Heart left ventricle (tissue), 16 donors: ENCODE measurements around the gene ZNF350. TPM values are rescaled to one million over a fixed set of nuclear protein-coding genes. Genes with fewer than 3 reads are reported as not detected.
"Not testable (repeated sequence)": the region's sequence is repeated elsewhere in the genome, so short reads cannot be mapped to it uniquely, and the experiment has no call there.

Source experiments
- ATAC-seq, 4 donors: fragments of 200-7000 bp; cut with Tn5 transposase; one replicate each; pipeline ENCODE4 v1.9.1; 2020 to 2022; ENCODE audit warnings: moderate library complexity in 4 of 4, mild to moderate bottlenecking in 3 of 4, moderate number of reproducible peaks in 1 of 4
- DNase-seq, 5 donors: peaks; one replicate each; pipeline ENCODE4 v3.0.0-alpha.2; 2020
- H3K27ac ChIP-seq, 12 donors: fragments of 200-600 bp; sonication (generic) in 4 of 12; one replicate each; pipeline versions ENCODE4 v1.5.0 to v1.8.0; 2016 to 2022; ENCODE audit warnings: mild to moderate bottlenecking in 2 of 12
- H3K27me3 ChIP-seq, 9 donors: fragments of 200-600 bp; sonication (generic) in 2 of 9; one replicate each; pipeline versions ENCODE4 v1.5.1 to v1.8.0; 2016 to 2022; ENCODE audit warnings: mild to moderate bottlenecking in 3 of 9
- H3K36me3 ChIP-seq, 9 donors: fragments of 200-600 bp; sonication (generic) in 2 of 9; one replicate each; pipeline versions ENCODE4 v1.5.0 to v1.8.0; 2018 to 2022; ENCODE audit warnings: mild to moderate bottlenecking in 2 of 9
- H3K4me1 ChIP-seq, 12 donors: fragments of 200-600 bp; sonication (generic) in 4 of 12; one replicate each; pipeline versions ENCODE4 v1.5.0 to v1.8.0; 2016 to 2022; ENCODE audit warnings: mild to moderate bottlenecking in 3 of 12
- H3K4me3 ChIP-seq, 12 donors: fragments of 200-600 bp; sonication (generic) in 4 of 12; one replicate each; pipeline versions ENCODE4 v1.5.0 to v1.8.0; 2017 to 2022; ENCODE audit warnings: mild to moderate bottlenecking in 9 of 12, moderate library complexity in 4 of 12
- H3K9me3 ChIP-seq, 12 donors: fragments of 200-600 bp; sonication (generic) in 4 of 12; one replicate each; pipeline versions ENCODE4 v1.5.0 to v1.8.0; 2016 to 2022; ENCODE audit warnings: mild to moderate bottlenecking in 1 of 12
- CTCF ChIP-seq, 12 donors: fragments of 200-600 bp; sonication (generic) in 4 of 12; IDR thresholded peaks; one replicate each; pipeline versions ENCODE4 v1.5.0 to v1.8.0; 2018 to 2022; ENCODE audit warnings: antibody characterized with exemption in 12 of 12, mild to moderate bottlenecking in 5 of 12
- POLR2A ChIP-seq, 2 donors: fragments of 450-650 bp; IDR thresholded peaks; one replicate each; pipeline ENCODE4 v1.6.1; 2017; ENCODE audit warnings: antibody characterized with exemption in 2 of 2, mild to moderate bottlenecking in 2 of 2, moderate library complexity in 2 of 2
- WGBS, 4 donors: extraction: QIAGEN DNeasy Blood & Tissue Kit in 2 of 4; methylation state at CpG; one replicate each; pipeline versions ENCODE4 v1.1.5 to v1.1.7; 2013 to 2018; 5-methylcytosine and 5-hydroxymethylcytosine counted together
- intact Hi-C, 10 donors: fragments of 100-400 bp; cut with DNase I; formaldehyde crosslinking; loops; one replicate each; pipeline versions ENCODE4 v1.11.1 to v1.14.2; 2022
- polyA plus RNA-seq, 2 donors: library from polyadenylated mRNA; stranded (reverse); fragments of 200-250 nt; gene quantifications; one replicate each; pipeline ENCODE4 v1.2.3, GENCODE V29; 2013
- total RNA-seq, 9 donors: library from RNA; depleted of rRNA in 2 of 9; stranded (reverse); fragments of >200 nt in 2 of 9; fragmentation: NEBNext Ultra II Directional in 3 of 9; extraction: Animal tissue kit (Norgen Biotek cat#: 25700) in 3 of 9; gene quantifications; one replicate each; pipeline versions ENCODE4 v1.1.0 to v1.2.4, GENCODE V29; 2016 to 2023
- donor health status: ischemic (EF 13 %, LVEDD 7.1; RV severe dilation, severe dysfunction).
- donor health status: healthy with polysubstance abuse.
- donor health status: DM: no; HTN: yes; CAD: no.
- donor health status: DM: no; HTN: no; CAD: no.
- donor health status: ischemic (EF 25% LVEDD 6.9; RV normal size, moderate dysfunction).
- donor health status: ischemic (EF 25% LVEDD 5.7; RV mildly dilated, moderate dysfunction).
- donor health status: healthy.
- donor health status: DM: yes; HTN: yes; CAD: no.
- donor health status: ischemic (EF 35%, LVEDD 5.7; RV mildly dilated, moderate dysfunction).
- donor health status: nonischemic (EF 11% LVEDD 7.7; RV severe dilation, severe dysfunction).
- donor health status: DM: yes; HTN: yes; CAD: no.
- donor health status: PGD.
- donor health status: ischemic (EF 29% LVEDD 5.4; RV normal size, mild dysfunction).
- donor health status: nonischemic (EF 23%, LVEDD 6.1; RV moderate dilation, normal function).

The ZNF350 gene
- total and polyA plus RNA-seq, 11 donors: 3.4 to 10.7 (median 6.9) TPM

GRCh38 chr19:51994048-51994644 lies 7.5 kb upstream of the ZNF350 start:
- Histone ChIP-seq H3K4me1 (no peaks in the 10 kb centered on the region), H3K36me3 (peaks cover 15 to 77% (median 58%) of the 10 kb centered on the region in 9 donors), H3K27me3 (no peaks in the 10 kb centered on the region), H3K4me3 (no peak overlapping the region), H3K9me3 (peaks cover 7 to 100% (median 86%) of the 10 kb centered on the region in 12 donors), H3K27ac (no peak overlapping the region)
- ATAC-seq (no peak), DNase-seq (no peak)
- no peak for TF ChIP-seq CTCF (IDR thresholded peaks at IDR 0.05)
- TF ChIP-seq POLR2A (IDR thresholded peaks at IDR 0.05): no peak
- WGBS, 4 donors: 97 to 100% (median 99%) methylated on average over 2 of the region's 2 CpGs
- intact Hi-C loops: no loop called here

GRCh38 chr19:51993422-51993821 lies 6.8 kb upstream of the ZNF350 start:
- no peak overlapping the region for H3K27ac ChIP-seq
- no peak for TF ChIP-seq POLR2A (IDR thresholded peaks at IDR 0.05)
- TF ChIP-seq CTCF (IDR thresholded peaks at IDR 0.05): no peak
- intact Hi-C loops: no loop called here
- no peaks in the 10 kb centered on the region for H3K27me3 ChIP-seq
- peaks cover 7 to 100% (median 85%) of the 10 kb centered on the region in 12 donors for H3K9me3 ChIP-seq
- DNase-seq (no peak), ATAC-seq (no peak)
- peaks cover 15 to 70% (median 51%) of the 10 kb centered on the region in 9 donors for H3K36me3 ChIP-seq
- no peak overlapping the region for H3K4me3 ChIP-seq
- no peaks in the 10 kb centered on the region for H3K4me1 ChIP-seq
- WGBS, 4 donors: 97 to 99% (median 98%) methylated on average over 10 of the region's 10 CpGs

GRCh38 chr19:51983361-51983760 lies 3.3 kb downstream of the ZNF350 start:
- peaks cover 0 to 17% (median 12%) of the 10 kb centered on the region in 12 donors for H3K4me1 ChIP-seq
- H3K27me3 ChIP-seq: no peaks in the 10 kb centered on the region
- intact Hi-C loops: no loop called here
- peaks cover 0 to 83% (median 10%) of the 10 kb centered on the region in 12 donors for H3K9me3 ChIP-seq
- ATAC-seq (no peak), DNase-seq (no peak)
- H3K4me3 ChIP-seq: no peak overlapping the region
- 82 to 89% (median 85%) methylated on average over 4 of the region's 4 CpGs for WGBS, 4 donors
- no peak overlapping the region for H3K27ac ChIP-seq
- no peak for TF ChIP-seq POLR2A (IDR thresholded peaks at IDR 0.05)
- no peak for TF ChIP-seq CTCF (IDR thresholded peaks at IDR 0.05)
- H3K36me3 ChIP-seq: peaks cover 0 to 30% (median 6%) of the 10 kb centered on the region in 9 donors

- DNase-seq, H3K4me3 ChIP-seq, intact Hi-C loops, H3K27me3 ChIP-seq, ATAC-seq, H3K27ac ChIP-seq: not testable (repeated sequence)
- Histone ChIP-seq H3K4me1 (peaks cover 0 to 16% (median 10%) of the 10 kb centered on the region in 12 donors), H3K9me3 (peaks cover 0 to 96% (median 19%) of the 10 kb centered on the region in 12 donors), H3K36me3 (peaks cover 0 to 32% (median 6%) of the 10 kb centered on the region in 9 donors)
- 83 to 96% (median 92%) methylated on average over 6 of the region's 6 CpGs for WGBS, 4 donors
Observed at GRCh38 chr19:51980926-51981325, 5.7 kb downstream of the ZNF350 start.
